Right ventricle myocardium inferior (tissue), 1 donor: ENCODE measurements around the gene FGF14. TPM values are rescaled to one million over a fixed set of nuclear protein-coding genes. Genes with fewer than 3 reads are reported as not detected.
A peak's percentile ranks its signal among the peaks of the same experiment; 100 is the strongest.

ENCODE experiments used
- ATAC-seq: fragments of 200-7000 bp; cut with Tn5 transposase; one replicate; pipeline ENCODE4 v1.9.1; 2020; ENCODE audit warnings: mild to moderate bottlenecking, moderate library complexity
- DNase-seq: peaks from one replicate; pipeline ENCODE4 v3.0.0; 2021; ENCODE audit errors: missing footprints
- intact Hi-C: fragments of 100-400 bp; cut with DNase I; formaldehyde crosslinking; loops from one replicate; pipeline ENCODE4 v1.11.0; 2022
- total RNA-seq: library from RNA; stranded (reverse); fragmentation: NEBNext Ultra II Directional; extraction: Animal tissue kit (Norgen Biotek cat#: 25700); gene quantifications from one replicate; pipeline ENCODE4 v1.2.1, GENCODE V29; 2021
- donor health status: DM: no; HTN: yes; CAD: no; lungs with severe emphysema.

FGF14 gene
- total RNA-seq, 1 donor from 2014 or later: 3.6 TPM

GRCh38 chr13:101714195-101714594 lies 687.7 kb downstream of the FGF14 start:
- no peak for DNase-seq
- intact Hi-C loops: no loop called here
- ATAC-seq: no peak

- intact Hi-C loops: no loop called here
- DNase-seq (no peak), ATAC-seq (peak; percentile 56)
Measured at GRCh38 chr13:101712026-101712348, 689.9 kb downstream of the FGF14 start.

- peak; percentile 91 for ATAC-seq
- no peak for DNase-seq
- intact Hi-C loops: no loop called here
Measured at GRCh38 chr13:101711307-101712025, 690.4 kb downstream of the FGF14 start.

- ATAC-seq: no peak
- no peak for DNase-seq
- intact Hi-C loops: no loop called here
Measured at GRCh38 chr13:101709952-101710351, 691.9 kb downstream of the FGF14 start.

- ATAC-seq: no peak
- intact Hi-C loops: no loop called here
- DNase-seq: no peak
Measured at GRCh38 chr13:101708115-101708514, 693.7 kb downstream of the FGF14 start.

DNA sequence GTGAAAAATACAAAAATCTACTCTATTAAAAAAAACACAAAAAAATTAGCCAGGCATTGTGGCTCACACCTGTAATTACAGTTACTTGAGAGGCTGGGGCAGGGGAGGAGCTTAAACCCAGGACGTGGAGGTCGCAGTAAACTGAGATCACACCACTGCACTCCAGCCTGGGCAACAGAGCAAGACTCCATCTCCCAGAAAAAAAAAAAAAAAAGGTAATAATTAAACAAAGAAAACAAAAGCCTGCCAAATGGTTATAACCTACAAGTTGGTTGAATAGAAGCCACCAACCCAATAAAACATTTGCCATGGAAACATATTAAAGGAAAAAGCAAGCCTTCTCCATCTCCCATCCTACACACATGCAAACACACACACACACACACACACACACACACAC lies 694.2 kb downstream of the FGF14 start:
- no peak for DNase-seq
- no peak for ATAC-seq
- intact Hi-C loops: no loop called here

- no peak for ATAC-seq
- intact Hi-C loops: no loop called here
- DNase-seq: no peak
Measured at GRCh38 chr13:101706651-101707050, 695.2 kb downstream of the FGF14 start.

- DNase-seq: no peak
- intact Hi-C loops: no loop called here
- no peak for ATAC-seq
Measured at GRCh38 chr13:101703838-101704237, 698.0 kb downstream of the FGF14 start.

DNA sequence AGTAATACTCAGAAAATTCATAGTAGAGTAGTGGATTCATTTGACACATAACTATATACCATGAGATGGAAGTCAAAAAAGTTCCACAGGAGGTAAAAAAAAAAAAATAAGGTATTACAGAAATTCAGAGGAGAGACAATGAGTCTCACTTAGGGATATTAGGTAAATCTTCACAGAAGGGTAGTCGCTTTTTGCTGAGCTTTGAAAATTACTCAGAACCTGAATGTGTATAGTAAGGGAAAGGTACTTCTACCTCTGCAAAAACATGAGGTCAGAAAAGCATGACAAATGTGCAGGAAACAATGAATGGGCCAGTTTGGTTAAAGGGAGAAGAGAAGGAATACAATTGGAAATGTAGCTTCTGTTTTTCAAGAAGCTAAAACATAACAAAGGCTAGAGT lies 698.8 kb downstream of the FGF14 start:
- DNase-seq: no peak
- no peak for ATAC-seq
- intact Hi-C loops: no loop called here

GRCh38 chr13:101700598-101700997 lies 701.2 kb downstream of the FGF14 start:
- ATAC-seq (peak; percentile 91), DNase-seq (no peak)
- intact Hi-C loops: no loop called here

GRCh38 chr13:101698400-101698799 lies 703.4 kb downstream of the FGF14 start:
- intact Hi-C loops: loop anchor here (10.0 kb wide), 1 partner anchor 174 kb away; no protein-coding TSS in a partner anchor
- DNase-seq: no peak
- no peak for ATAC-seq

DNA sequence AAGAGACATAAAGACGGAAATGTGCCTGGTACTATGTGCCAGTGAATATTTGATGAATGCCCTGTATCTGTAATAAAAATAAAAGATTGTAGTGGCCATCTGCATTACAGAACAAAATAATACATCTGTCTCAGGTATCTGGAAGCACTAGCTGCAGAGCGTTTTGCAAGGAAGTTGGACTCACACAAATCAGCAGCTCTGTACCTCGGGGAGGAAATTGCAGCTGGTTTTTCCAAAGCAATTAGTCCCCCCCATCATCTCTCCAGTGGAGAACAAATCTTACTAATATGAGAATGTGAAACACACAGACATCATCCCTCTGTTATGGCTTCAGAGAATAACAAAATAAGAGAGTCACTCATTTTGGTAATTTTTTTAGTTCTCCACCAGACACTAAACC lies 704.1 kb downstream of the FGF14 start:
- DNase-seq: no peak
- intact Hi-C loops: loop anchor here (10.0 kb wide), 1 partner anchor 173 kb away; no protein-coding TSS in a partner anchor
- no peak for ATAC-seq

GRCh38 chr13:101695870-101696516 lies 705.9 kb downstream of the FGF14 start:
- peak; percentile 53 for DNase-seq
- peak; percentile 78 for ATAC-seq
- intact Hi-C loops: loop anchor here (10.0 kb wide), 1 partner anchor 171 kb away; no protein-coding TSS in a partner anchor

GRCh38 chr13:101691341-101691860 lies 710.4 kb downstream of the FGF14 start:
- ATAC-seq (no peak), DNase-seq (no peak)
- intact Hi-C loops: loop anchor here (10.0 kb wide), 1 partner anchor 167 kb away; no protein-coding TSS in a partner anchor

- ATAC-seq (no peak), DNase-seq (no peak)
- intact Hi-C loops: loop anchor here (10.0 kb wide), 1 partner anchor 166 kb away; no protein-coding TSS in a partner anchor
Measured at GRCh38 chr13:101690871-101691270, 711.0 kb downstream of the FGF14 start.

- intact Hi-C loops: no loop called here
- ATAC-seq: no peak
- DNase-seq: no peak
Measured at GRCh38 chr13:101686003-101686402, 715.8 kb downstream of the FGF14 start.

DNA sequence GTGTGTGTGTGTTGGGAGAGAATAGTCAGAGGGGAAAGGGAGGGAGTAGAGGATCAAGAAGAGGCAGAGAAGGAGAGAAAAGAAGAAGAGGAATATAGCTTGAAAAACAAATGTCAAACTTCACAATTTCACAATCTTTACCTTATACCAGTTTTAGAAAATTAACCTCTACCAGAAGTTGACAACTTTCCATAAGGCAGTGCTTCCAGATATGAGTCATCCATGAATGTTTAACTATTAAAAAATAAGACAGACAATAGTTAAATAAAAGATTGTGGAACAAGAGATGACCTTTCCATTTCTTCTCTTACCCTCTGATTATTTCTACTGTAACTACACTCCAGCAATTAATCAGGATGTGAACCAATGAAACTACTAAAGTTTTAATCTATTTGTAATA lies 720.0 kb downstream of the FGF14 start:
- intact Hi-C loops: no loop called here
- DNase-seq (no peak), ATAC-seq (no peak)

- intact Hi-C loops: no loop called here
- DNase-seq (no peak), ATAC-seq (peak; percentile 54)
Measured at GRCh38 chr13:101673360-101674105, 728.3 kb downstream of the FGF14 start.

GRCh38 chr13:101661839-101662238 lies 740.0 kb downstream of the FGF14 start:
- intact Hi-C loops: no loop called here
- no peak for DNase-seq
- no peak for ATAC-seq
